GM23248 (cell line): ENCODE data around the gene SCN8A.

Experiments used
- EZH2 ChIP-seq: fragments of 200-600 bp; sonication (generic); IDR thresholded peaks from 2 replicates; pipeline ENCODE4 v1.6.1; 2018; ENCODE audit warnings: antibody characterized with exemption, mild to moderate bottlenecking; ENCODE audit not compliant: insufficient read depth, poor library complexity, severe bottlenecking
- EZH2phosphoT487 ChIP-seq: fragments of 200-600 bp; sonication (generic); IDR thresholded peaks from 2 replicates; pipeline ENCODE4 v1.6.1; 2018; ENCODE audit warnings: antibody characterized with exemption, moderate library complexity, mild to moderate bottlenecking, low read depth; ENCODE audit not compliant: insufficient read depth

DNA sequence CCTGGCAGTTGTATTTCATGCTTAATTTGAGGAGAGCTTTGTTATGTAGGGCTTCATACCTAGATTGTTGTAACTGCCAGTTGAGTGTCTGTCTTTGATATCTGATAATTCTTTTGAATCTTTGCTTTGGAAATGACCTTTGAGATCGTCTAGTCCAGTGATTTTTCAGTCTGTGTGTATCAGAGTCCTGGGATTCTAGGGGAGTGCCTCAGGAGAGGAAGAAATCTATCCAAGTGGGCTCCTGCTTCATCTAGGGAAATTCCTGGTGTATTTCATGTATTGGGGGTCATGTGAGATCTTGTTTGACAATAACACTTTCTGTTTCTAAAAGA is 158.9 kb downstream of the SCN8A start:
- TF ChIP-seq EZH2phosphoT487 = no peak
- TF ChIP-seq EZH2 = no peak
